GM13977 (cell line): ENCODE data around the gene MEF2C.

Source experiments
- DNase-seq: peaks from one replicate; pipeline ENCODE4 v3.0.0; 2012; ENCODE audit warnings: low spot score
- CTCF ChIP-seq: IDR thresholded peaks from 2 replicates; pipeline ENCODE4 v1.5.1; 2012; ENCODE audit warnings: mild to moderate bottlenecking, control low read depth; ENCODE audit not compliant: insufficient read depth; ENCODE audit errors: extremely low read depth, missing control alignments
- in situ Hi-C: fragments of 300-500 bp; cut with MboI; formaldehyde crosslinking; loops from one replicate; pipeline ENCODE4 v1.12.0; 2022; ENCODE audit warnings: low sequenced_read_pairs, low pct_unique_long_range_greater_than_20kb, mixed read lengths, inconsistent platforms; ENCODE audit not compliant: unreplicated experiment

The MEF2C gene

GRCh38 chr5:88772831-88773230, 110.2 kb downstream of the MEF2C start:
- no peak for DNase-seq
- TF ChIP-seq CTCF: no peak
- in situ Hi-C loops: no loop called here

GRCh38 chr5:88772047-88772446, 110.9 kb downstream of the MEF2C start:
- DNase-seq: no peak
- TF ChIP-seq CTCF: no peak
- in situ Hi-C loops: no loop called here

- DNase-seq: no peak
- in situ Hi-C loops: no loop called here
- no peak for TF ChIP-seq CTCF
Observed at GRCh38 chr5:88770276-88771257, 112.4 kb downstream of the MEF2C start.

- in situ Hi-C loops: no loop called here
- no peak for TF ChIP-seq CTCF
- DNase-seq: no peak
Observed at GRCh38 chr5:88769165-88769564, 113.8 kb downstream of the MEF2C start.

- in situ Hi-C loops: no loop called here
- no peak for DNase-seq
- TF ChIP-seq CTCF: no peak
Observed at GRCh38 chr5:88768411-88768810, 114.6 kb downstream of the MEF2C start.

- in situ Hi-C loops: no loop called here
- DNase-seq: no peak
- TF ChIP-seq CTCF: no peak
Observed at GRCh38 chr5:88765798-88766197, 117.2 kb downstream of the MEF2C start.
